Muscle of arm (tissue), 12 donors: Measurements from ENCODE around the gene MGAT5. TPM values are rescaled to one million over a fixed set of nuclear protein-coding genes. Genes with fewer than 3 reads are reported as not detected.

Experiments used
- DNase-seq: peaks from one replicate; pipeline ENCODE4 v3.0.0-alpha.2; 2013
- polyA plus RNA-seq, 12 donors: library from polyadenylated mRNA; unstranded; fragments of 120-200 nt; gene quantifications; one replicate each; pipeline ENCODE4 v1.2.1, GENCODE V29; 2013; ENCODE audit not compliant: insufficient read length in 12 of 12

Gene MGAT5
- polyA plus RNA-seq, 12 donors: 15.9 to 25.1 (median 20.2) TPM; not detected in 1

DNA sequence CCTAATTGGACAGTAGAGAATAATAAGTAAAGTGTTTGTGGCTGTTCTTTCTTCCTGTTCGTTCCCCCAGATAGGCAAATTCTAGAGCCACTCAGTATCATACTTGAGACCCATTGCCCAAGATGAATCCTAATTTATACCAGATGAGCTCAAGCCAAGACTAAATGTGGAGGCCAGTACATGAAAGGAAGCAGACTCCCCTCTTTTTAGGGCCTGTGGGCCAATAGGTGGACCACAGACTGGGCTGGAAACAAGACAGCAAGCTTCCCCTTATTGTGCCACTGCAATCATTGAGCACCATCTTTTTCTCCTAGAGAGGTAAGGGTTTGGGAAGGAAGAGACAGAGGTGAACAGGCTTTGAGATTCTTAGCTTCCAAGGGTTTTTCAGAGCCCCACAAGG is 141.9 kb downstream of the MGAT5 start:
- no peak for DNase-seq

DNA sequence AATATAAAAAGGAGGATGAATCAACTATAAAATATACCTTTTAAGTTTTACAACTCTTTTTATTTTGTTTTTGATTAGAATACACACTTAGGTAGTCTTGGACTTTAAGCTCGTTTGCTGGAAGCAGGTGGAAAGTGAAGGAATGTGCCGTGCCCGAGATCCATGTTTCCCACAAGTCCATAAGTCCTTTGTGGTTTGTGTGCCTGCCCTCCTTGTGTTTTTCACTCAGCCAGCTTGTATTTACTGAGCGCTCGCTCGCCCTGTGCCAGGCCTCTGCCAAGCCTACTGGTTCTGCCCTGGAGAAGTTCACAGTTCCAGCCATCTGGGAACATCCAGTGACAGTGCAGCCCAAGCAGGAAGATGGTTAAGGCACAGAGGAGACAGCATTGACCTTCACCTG is 142.6 kb downstream of the MGAT5 start:
- DNase-seq: no peak

DNA sequence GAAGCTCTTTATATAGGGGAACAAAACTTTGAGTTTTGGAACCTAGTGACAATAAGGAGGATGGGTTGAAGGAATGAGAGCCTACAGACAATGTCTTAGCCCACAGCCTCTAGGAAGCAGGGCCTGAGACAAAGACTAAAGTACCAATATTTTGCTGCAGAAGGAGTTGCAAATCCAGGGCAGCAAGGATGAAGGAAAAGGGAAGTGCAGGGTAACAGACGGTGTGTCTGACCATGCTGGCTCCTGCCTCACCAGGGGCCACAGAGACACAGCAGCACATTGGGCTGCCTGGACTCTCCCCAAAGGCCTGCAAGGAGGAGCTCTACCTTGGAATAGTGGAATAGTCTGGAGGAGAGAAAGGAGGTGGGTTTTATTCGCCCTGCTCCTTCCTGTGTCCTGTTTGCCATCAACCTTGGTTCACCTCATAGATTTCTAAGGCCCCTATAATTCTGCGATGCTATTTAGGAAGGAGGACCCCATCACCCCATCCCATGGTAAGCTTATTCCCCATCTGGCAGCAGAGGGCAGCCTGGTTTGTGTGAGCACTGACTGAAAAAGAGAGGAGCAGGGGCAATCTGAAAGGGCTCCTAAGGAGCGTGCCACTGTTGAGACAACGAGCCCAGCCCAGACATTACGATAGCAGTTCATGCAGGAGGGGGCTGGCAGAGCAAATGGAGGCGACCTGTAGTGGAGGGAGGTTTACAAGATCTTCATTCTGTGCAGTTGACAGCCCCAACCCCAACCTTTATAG is 143.4 kb downstream of the MGAT5 start:
- no peak for DNase-seq

DNA sequence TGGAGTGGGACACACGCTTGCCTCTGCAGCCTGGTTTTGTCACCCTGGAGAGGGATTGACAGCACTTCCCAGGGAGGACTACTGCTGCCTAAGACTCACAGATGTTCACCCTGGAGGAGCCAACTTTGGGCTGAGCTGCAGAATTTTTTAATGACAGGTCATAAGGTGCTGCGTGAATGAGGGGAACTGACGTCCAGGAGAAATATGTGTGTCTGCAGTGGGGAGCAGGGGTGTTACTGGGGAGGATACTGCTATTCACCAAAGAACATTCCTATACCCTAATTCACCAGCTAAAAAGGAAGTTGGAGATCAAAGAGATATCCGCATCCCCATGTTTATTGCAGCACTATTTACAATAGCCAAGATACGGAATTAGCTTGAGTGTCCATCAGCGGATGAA is 144.4 kb downstream of the MGAT5 start:
- no peak for DNase-seq

DNA sequence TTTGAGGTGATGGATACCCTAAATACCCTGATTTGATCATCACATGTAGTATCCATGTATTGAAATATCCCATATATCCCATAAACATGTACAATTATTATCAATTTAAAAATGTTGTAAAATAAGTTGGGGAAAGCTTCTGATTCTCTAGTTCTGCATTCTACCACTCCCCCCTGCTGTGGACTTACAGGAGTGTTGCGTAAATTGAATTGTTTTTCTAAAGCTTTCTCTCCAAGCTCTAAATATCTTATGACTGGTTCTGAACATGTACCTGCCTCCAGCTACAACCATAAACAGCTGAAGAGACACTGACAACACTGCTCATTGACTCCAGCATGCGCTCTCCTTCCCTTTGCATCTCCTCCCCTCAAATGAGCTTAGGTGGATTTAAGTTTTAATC is 145.2 kb downstream of the MGAT5 start:
- no peak for DNase-seq

DNA sequence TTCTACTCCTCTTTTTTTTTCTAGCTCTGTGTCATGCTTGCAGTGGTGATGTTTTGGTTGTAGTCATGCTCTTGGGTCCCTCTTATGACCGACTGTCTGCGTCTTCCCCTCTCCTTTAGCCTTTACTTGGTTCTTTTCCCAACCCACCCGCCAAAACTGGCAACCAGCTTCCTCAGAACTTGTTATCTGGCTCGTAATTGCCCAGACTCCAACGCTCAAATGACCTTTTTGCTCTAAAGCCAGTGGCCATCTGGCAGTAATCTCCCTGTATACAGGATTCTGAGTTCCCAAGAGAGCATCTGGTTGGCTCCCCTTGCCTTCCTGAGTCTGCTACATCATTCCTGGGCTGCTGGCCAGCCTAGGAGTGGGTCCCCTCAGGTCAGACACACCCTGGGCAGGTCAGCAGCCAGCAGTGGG is 147.2 kb downstream of the MGAT5 start:
- DNase-seq: no peak

DNA sequence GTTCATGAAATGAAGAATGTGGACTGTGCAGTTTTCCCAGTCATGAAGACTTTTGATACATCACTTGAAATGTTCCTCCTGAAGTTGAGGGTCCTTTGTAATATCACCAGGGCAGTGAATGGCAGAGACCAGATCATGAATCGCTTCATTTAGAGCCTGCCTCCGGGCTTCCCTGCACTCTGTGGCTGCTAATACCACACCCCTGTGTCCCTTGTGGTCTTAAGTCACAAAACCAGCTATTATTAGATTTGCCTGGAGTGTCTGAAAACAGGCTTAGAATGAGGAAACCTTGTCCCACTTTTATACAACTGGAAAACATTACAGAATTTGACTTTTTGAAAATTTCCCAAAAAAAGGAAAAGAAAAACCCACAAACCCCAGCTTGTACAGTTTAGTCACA is 147.9 kb downstream of the MGAT5 start:
- DNase-seq: no peak

DNA sequence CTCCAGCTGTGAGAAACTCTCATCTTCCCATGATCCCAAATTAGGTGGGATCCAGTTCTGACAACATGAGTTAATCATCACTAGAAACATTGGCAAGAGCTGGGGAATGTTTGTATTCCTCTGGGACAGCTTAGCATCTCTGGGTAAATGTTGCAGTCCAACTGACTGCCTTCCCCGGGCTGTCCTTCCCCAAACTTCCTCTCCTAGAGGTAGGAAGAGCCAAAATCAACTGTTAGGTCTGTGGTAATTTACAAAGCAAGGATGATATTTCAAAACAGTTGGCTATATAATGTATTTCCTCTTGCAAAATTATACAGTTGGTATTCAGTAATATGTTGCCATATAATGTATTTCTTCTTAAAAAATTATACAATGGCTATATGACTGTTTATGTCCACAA is 148.5 kb downstream of the MGAT5 start:
- DNase-seq: peak; percentile 51

DNA sequence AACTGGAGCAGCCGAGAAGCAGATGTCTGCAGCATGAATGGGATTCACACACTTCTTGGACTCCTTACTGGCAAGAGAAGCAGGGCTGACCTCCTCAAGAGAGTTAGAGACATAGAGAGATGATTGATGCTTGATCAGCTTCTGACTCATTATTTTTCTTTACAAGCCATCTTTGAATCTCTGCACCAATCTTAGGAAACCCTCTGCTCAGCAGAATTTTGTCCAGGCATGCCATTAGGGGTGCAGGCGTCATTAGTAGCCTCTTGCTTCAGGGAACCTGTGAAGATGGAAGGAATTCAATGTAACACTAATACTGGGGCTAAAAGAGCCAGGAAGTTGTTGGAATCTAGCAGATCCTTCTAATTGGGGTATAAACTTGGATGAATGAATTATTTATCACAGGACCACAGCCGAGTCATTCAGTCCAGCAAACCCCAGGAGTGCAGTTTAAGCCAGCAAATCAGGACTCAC is 151.8 kb downstream of the MGAT5 start:
- DNase-seq: no peak

GRCh38 chr2:134406311-134406710 is 152.4 kb downstream of the MGAT5 start:
- DNase-seq: no peak

GRCh38 chr2:134406736-134407135 is 152.9 kb downstream of the MGAT5 start:
- DNase-seq: no peak

DNA sequence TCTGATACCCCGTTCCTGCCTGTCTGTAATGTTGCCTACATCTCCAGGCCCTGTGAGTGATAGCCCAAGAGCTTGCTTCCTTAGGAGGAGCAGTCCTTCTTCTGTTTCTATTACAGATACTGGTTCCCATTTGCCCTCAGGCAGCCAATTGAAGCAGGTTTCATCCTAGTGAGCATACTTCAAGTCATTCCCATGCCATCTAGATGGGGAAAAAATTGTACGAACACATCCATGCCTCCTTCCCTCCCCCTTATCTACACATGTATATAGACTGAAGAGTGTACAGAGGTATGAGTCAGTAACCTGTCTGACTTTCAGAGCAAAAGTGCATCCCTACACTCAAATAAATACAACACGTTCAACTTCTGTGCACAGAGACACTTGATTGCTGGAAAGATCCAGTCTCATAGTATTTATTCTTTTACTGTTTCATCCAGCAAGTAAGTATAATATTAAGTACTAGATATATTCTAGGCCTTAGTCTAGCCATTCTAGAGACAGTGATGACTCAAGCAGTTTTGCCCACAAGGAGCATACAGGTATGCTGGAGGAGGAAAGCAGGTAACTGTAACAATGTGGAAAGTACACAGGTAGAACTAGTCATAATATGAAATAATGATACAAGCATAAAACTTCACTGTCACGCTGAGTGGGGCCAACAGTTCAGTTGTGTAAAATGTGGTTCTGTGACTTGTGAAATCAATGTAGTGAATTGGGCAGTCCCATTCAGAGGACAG is 153.4 kb downstream of the MGAT5 start:
- no peak for DNase-seq

DNA sequence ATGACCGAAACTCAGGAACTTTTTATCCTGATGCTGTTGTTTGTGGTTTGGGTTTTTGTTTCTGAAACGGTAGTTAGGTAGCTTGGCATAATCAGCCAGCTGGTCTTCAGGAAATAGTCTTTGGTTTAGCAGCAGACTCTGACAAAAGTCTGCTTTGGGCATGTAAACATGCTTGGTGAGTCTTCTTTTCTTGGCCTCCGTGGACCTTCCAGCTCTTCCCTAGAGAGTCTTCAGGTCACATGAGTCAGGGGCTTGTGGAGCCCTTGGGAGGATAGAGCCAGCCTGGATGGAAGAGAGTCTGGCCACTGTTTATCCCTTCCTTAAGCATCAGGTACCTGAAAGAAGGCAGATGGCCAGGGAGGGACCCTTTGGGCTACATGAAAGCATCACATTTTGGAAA is 154.5 kb downstream of the MGAT5 start:
- no peak for DNase-seq

DNA sequence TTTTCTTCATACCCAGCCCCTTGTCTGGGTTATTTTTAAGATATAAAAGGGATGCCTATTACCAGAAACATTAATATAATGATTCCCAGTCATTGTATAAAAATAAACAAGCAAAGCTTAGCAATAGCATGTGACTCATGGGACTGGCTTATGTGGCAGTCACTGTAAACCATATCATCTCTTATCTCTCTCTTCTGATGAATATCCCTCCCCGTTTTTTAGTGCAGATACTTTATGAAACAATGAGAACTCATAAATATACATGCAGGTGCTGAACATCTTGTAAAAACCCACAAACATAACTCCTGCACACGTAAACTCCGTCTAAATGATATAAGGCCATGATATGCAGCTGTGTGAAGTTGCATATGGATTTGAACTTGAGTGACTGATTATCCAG is 154.9 kb downstream of the MGAT5 start:
- no peak for DNase-seq

GRCh38 chr2:134410006-134410405 is 156.1 kb downstream of the MGAT5 start:
- no peak for DNase-seq

DNA sequence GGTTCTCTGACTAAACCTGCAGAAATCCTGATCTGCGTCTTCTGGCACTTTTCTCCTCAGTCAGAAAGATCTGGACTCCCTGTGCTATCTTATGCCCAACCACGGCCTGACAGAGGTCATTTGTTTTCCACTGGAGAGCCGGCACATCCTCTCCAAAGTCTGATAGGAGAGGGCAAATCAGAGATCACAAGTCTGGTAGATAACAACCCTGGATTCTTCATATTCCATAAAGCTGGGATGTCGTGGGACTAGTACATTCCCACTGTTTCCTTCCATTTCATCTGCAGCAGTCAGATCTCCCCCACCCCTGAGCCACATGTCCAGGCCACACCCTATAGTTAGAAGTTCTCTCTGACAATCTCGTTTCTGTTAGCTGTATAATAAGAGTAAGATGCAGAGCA is 157.0 kb downstream of the MGAT5 start:
- DNase-seq: no peak

DNA sequence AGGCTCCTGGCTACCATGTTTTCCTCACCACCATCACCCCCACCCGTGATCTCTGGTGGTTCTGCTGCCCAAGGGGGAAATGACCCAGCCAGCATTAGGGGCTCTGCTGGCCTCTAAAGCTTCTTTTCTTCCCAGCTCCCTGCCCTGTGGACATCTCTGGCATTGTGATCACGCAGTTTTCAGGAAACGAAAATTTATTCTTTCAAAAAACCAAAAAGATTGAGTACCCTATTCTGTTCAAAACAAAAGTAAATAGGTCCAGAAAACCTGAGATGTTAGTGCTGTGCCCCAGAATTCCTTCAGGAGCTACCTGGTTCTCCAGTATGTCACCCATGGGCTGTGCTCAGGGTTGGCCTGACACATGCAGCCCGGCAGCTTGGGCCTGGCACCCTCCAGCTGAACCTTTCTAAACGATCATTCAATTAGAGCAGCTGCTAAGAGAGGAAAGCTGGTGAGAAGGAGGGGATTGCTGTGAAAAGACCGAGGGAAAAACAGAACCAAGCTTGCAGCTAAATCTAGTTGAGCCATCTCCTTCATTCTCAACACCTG is 157.5 kb downstream of the MGAT5 start:
- no peak for DNase-seq

GRCh38 chr2:134411828-134412638 is 158.2 kb downstream of the MGAT5 start:
- DNase-seq: peak; percentile 82

- no peak for DNase-seq
These were observed 158.7 kb downstream of the MGAT5 start for GRCh38 chr2:134412639-134412999.

DNA sequence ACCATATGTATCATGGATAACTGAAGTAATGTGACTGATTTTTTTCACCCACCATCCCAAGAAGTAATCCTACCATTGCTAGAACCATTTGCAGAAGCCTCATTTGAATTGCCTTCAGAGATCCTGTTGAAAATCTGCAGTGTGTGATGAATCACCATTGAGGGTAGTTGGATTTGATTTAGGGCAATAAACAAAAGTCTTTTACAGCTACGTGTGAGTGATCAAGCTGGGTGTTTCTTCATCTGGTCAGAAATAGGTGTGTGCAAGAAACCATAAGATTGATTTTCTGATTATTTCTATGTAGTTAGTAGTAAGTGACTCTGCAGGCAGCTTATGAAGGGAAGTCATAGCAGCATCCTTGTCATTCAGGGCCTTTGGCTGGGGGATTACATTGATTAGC is 159.6 kb downstream of the MGAT5 start:
- no peak for DNase-seq

DNA sequence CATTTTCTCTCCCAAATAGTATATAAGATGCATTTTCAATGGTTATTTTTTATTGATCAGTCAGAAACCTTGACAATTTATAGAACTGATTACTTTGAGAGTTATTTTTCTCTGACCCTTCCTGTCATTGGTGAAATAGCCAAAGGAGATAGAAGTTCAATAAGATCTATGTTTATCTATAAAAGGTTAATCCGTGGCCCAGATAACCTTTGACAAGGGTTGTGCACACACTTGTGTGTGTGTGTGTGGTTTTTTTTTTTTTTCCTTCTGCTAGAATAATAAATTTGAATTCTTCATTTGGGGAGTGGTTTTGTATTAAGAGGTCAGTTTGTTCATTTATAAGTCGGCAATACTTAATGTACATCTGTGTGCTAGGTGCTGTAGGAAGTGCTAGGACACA is 160.0 kb downstream of the MGAT5 start:
- no peak for DNase-seq

DNA sequence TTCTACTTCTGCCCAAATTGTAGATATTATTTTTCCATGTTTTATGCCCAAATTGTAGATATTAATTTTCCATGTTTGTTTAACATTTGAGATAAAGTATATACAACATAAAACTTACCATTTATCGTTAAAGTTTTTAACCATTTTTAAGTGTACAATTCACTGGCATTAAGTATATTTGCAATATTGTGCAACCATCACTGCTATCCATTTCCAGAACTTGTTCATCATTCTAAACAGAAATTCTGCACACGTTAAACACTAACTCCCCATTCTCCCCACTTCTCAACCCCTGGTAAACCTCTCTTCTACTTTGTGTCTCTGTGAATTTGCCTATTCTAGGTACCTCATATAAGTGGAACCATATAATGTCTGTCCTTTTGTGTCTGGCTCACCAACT is 162.1 kb downstream of the MGAT5 start:
- DNase-seq: no peak
